ENCODE data around the gene TH. TPM values are rescaled to one million over a fixed set of nuclear protein-coding genes. Genes with fewer than 3 reads are reported as not detected.

The TH gene
- polyA plus RNA-seq, 1 donor = 1.0 TPM

GRCh38 chr11:2149460-2149859 lies 22.2 kb downstream of the TH start:
- Histone ChIP-seq H3K9me3 (ENCODE audit: control insufficient read depth, low read depth, low read length) (no peaks in the 10 kb centered on the region), H3K27ac (ENCODE audit: low read length) (no peak overlapping the region), H3K36me3 (ENCODE audit: control insufficient read depth, insufficient read depth, low read length) (no peaks in the 10 kb centered on the region), H3K27me3 (ENCODE audit: control insufficient read depth, insufficient read depth, low read length) (peaks cover 58% of the 10 kb centered on the region), H3K4me3 (ENCODE audit: low read length) (no peak overlapping the region), H3K4me1 (ENCODE audit: control insufficient read depth, insufficient read depth, low read length) (peaks cover 5% of the 10 kb centered on the region)
- DNase-seq = no peak
- no CpG with 5 or more reads among the region's 8 CpGs for WGBS (ENCODE audit: insufficient coverage, low lambda C conversion rate)

GRCh38 chr11:2148595-2148994 lies 23.0 kb downstream of the TH start:
- H3K4me3 ChIP-seq (ENCODE audit: low read length) = no peak overlapping the region
- no peaks in the 10 kb centered on the region for H3K36me3 ChIP-seq (ENCODE audit: control insufficient read depth, insufficient read depth, low read length)
- no peak overlapping the region for H3K27ac ChIP-seq (ENCODE audit: low read length)
- H3K27me3 ChIP-seq (ENCODE audit: control insufficient read depth, insufficient read depth, low read length) = peaks cover 67% of the 10 kb centered on the region
- H3K4me1 ChIP-seq (ENCODE audit: control insufficient read depth, insufficient read depth, low read length) = peaks cover 8% of the 10 kb centered on the region
- DNase-seq = no peak
- H3K9me3 ChIP-seq (ENCODE audit: control insufficient read depth, low read depth, low read length) = no peaks in the 10 kb centered on the region
- 40% methylated on average over 1 of the region's 5 CpGs for WGBS (ENCODE audit: insufficient coverage, low lambda C conversion rate)

GRCh38 chr11:2147391-2147790 lies 24.2 kb downstream of the TH start:
- WGBS (ENCODE audit: insufficient coverage, low lambda C conversion rate) = no CpG with 5 or more reads among the region's 11 CpGs
- no peak overlapping the region for H3K27ac ChIP-seq (ENCODE audit: low read length)
- peaks cover 79% of the 10 kb centered on the region for H3K27me3 ChIP-seq (ENCODE audit: control insufficient read depth, insufficient read depth, low read length)
- DNase-seq = no peak
- peaks cover 8% of the 10 kb centered on the region for H3K4me1 ChIP-seq (ENCODE audit: control insufficient read depth, insufficient read depth, low read length)
- no peaks in the 10 kb centered on the region for H3K9me3 ChIP-seq (ENCODE audit: control insufficient read depth, low read depth, low read length)
- no peaks in the 10 kb centered on the region for H3K36me3 ChIP-seq (ENCODE audit: control insufficient read depth, insufficient read depth, low read length)
- no peak overlapping the region for H3K4me3 ChIP-seq (ENCODE audit: low read length)

GRCh38 chr11:2146051-2146450 lies 25.6 kb downstream of the TH start:
- no peak overlapping the region for H3K4me3 ChIP-seq (ENCODE audit: low read length)
- no peaks in the 10 kb centered on the region for H3K9me3 ChIP-seq (ENCODE audit: control insufficient read depth, low read depth, low read length)
- no peak for DNase-seq
- peaks cover 2% of the 10 kb centered on the region for H3K4me1 ChIP-seq (ENCODE audit: control insufficient read depth, insufficient read depth, low read length)
- no CpG with 5 or more reads among the region's 19 CpGs for WGBS (ENCODE audit: insufficient coverage, low lambda C conversion rate)
- peaks cover 92% of the 10 kb centered on the region for H3K27me3 ChIP-seq (ENCODE audit: control insufficient read depth, insufficient read depth, low read length)
- H3K27ac ChIP-seq (ENCODE audit: low read length) = no peak overlapping the region
- no peaks in the 10 kb centered on the region for H3K36me3 ChIP-seq (ENCODE audit: control insufficient read depth, insufficient read depth, low read length)

- no CpG with 5 or more reads among the region's 18 CpGs for WGBS (ENCODE audit: insufficient coverage, low lambda C conversion rate)
- peaks cover 97% of the 10 kb centered on the region for H3K27me3 ChIP-seq (ENCODE audit: control insufficient read depth, insufficient read depth, low read length)
- H3K4me1 ChIP-seq (ENCODE audit: control insufficient read depth, insufficient read depth, low read length) = peaks cover 5% of the 10 kb centered on the region
- DNase-seq = no peak
- no peaks in the 10 kb centered on the region for H3K36me3 ChIP-seq (ENCODE audit: control insufficient read depth, insufficient read depth, low read length)
- H3K4me3 ChIP-seq (ENCODE audit: low read length) = no peak overlapping the region
- no peak overlapping the region for H3K27ac ChIP-seq (ENCODE audit: low read length)
- no peaks in the 10 kb centered on the region for H3K9me3 ChIP-seq (ENCODE audit: control insufficient read depth, low read depth, low read length)
Measured at GRCh38 chr11:2144544-2145248, 26.9 kb downstream of the TH start.

GRCh38 chr11:2143799-2144543 lies 27.6 kb downstream of the TH start:
- peak in 1 of 2 donors; percentile 55 for DNase-seq
- Histone ChIP-seq H3K4me3 (ENCODE audit: low read length) (peak overlapping the region; percentile 13), H3K36me3 (ENCODE audit: control insufficient read depth, insufficient read depth, low read length) (no peaks in the 10 kb centered on the region), H3K27ac (ENCODE audit: low read length) (no peak overlapping the region), H3K9me3 (ENCODE audit: control insufficient read depth, low read depth, low read length) (no peaks in the 10 kb centered on the region), H3K27me3 (ENCODE audit: control insufficient read depth, insufficient read depth, low read length) (peaks cover 94% of the 10 kb centered on the region), H3K4me1 (ENCODE audit: control insufficient read depth, insufficient read depth, low read length) (peaks cover 5% of the 10 kb centered on the region)
- WGBS (ENCODE audit: insufficient coverage, low lambda C conversion rate) = no CpG with 5 or more reads among the region's 72 CpGs

- Histone ChIP-seq H3K9me3 (ENCODE audit: control insufficient read depth, low read depth, low read length) (no peaks in the 10 kb centered on the region), H3K36me3 (ENCODE audit: control insufficient read depth, insufficient read depth, low read length) (no peaks in the 10 kb centered on the region), H3K4me3 (ENCODE audit: low read length) (no peak overlapping the region), H3K4me1 (ENCODE audit: control insufficient read depth, insufficient read depth, low read length) (peaks cover 5% of the 10 kb centered on the region), H3K27me3 (ENCODE audit: control insufficient read depth, insufficient read depth, low read length) (peaks cover 91% of the 10 kb centered on the region), H3K27ac (ENCODE audit: low read length) (no peak overlapping the region)
- WGBS (ENCODE audit: insufficient coverage, low lambda C conversion rate) = 4% methylated on average over 4 of the region's 12 CpGs
- no peak for DNase-seq
Measured at GRCh38 chr11:2143477-2143798, 28.2 kb downstream of the TH start.

- Histone ChIP-seq H3K36me3 (ENCODE audit: control insufficient read depth, insufficient read depth, low read length) (no peaks in the 10 kb centered on the region), H3K4me3 (ENCODE audit: low read length) (no peak overlapping the region), H3K27me3 (ENCODE audit: control insufficient read depth, insufficient read depth, low read length) (peaks cover 91% of the 10 kb centered on the region), H3K9me3 (ENCODE audit: control insufficient read depth, low read depth, low read length) (peaks cover under 1% of the 10 kb centered on the region), H3K27ac (ENCODE audit: low read length) (no peak overlapping the region), H3K4me1 (ENCODE audit: control insufficient read depth, insufficient read depth, low read length) (peaks cover 5% of the 10 kb centered on the region)
- no peak for DNase-seq
- WGBS (ENCODE audit: insufficient coverage, low lambda C conversion rate) = no CpG with 5 or more reads among the region's 6 CpGs
Measured at GRCh38 chr11:2142762-2143202, 28.8 kb downstream of the TH start.

GRCh38 chr11:2142300-2142759 lies 29.3 kb downstream of the TH start:
- H3K27me3 ChIP-seq (ENCODE audit: control insufficient read depth, insufficient read depth, low read length) = peaks cover 92% of the 10 kb centered on the region
- no peak overlapping the region for H3K27ac ChIP-seq (ENCODE audit: low read length)
- no CpG with 5 or more reads among the region's 5 CpGs for WGBS (ENCODE audit: insufficient coverage, low lambda C conversion rate)
- peaks cover 5% of the 10 kb centered on the region for H3K4me1 ChIP-seq (ENCODE audit: control insufficient read depth, insufficient read depth, low read length)
- no peaks in the 10 kb centered on the region for H3K36me3 ChIP-seq (ENCODE audit: control insufficient read depth, insufficient read depth, low read length)
- peaks cover 5% of the 10 kb centered on the region for H3K9me3 ChIP-seq (ENCODE audit: control insufficient read depth, low read depth, low read length)
- H3K4me3 ChIP-seq (ENCODE audit: low read length) = no peak overlapping the region
- no peak for DNase-seq

- Histone ChIP-seq H3K36me3 (ENCODE audit: control insufficient read depth, insufficient read depth, low read length) (no peaks in the 10 kb centered on the region), H3K27me3 (ENCODE audit: control insufficient read depth, insufficient read depth, low read length) (peaks cover 92% of the 10 kb centered on the region), H3K4me1 (ENCODE audit: control insufficient read depth, insufficient read depth, low read length) (peaks cover 5% of the 10 kb centered on the region), H3K9me3 (ENCODE audit: control insufficient read depth, low read depth, low read length) (peaks cover 5% of the 10 kb centered on the region), H3K4me3 (ENCODE audit: low read length) (peak overlapping the region; percentile 28), H3K27ac (ENCODE audit: low read length) (no peak overlapping the region)
- WGBS (ENCODE audit: insufficient coverage, low lambda C conversion rate) = 7% methylated on average over 3 of the region's 102 CpGs
- DNase-seq = peak in 1 of 2 donors; percentile 40
Measured at GRCh38 chr11:2140411-2141400, 30.9 kb downstream of the TH start.

Measured in large intestine (tissue), 3 donors.